NCI-H226 (cell line): ENCODE results near the gene OR52A5.

Experiments
- DNase-seq: peaks from one replicate; pipeline ENCODE4 v3.0.0-alpha.2; 2015

OR52A5 gene

DNA sequence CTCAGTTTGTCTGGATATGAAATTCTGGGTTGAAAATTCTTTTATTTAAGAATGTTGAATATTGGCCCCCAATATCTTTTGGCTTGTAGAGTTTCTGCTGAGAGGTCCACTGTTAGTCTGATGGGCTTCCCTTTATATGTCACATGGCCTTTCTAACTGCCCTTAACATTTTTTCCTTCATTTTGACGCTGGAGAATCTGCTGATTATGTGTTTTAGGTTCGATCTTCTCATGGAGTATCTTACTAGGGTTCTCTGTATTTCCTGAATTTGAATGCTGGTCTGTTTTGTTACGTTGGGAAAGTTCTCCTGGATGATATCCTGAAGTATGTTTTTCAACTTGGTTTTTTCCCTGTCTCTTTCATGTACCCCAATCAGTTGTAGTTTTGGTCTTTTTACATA lies 22.8 kb downstream of the OR52A5 start:
- no peak for DNase-seq

DNA sequence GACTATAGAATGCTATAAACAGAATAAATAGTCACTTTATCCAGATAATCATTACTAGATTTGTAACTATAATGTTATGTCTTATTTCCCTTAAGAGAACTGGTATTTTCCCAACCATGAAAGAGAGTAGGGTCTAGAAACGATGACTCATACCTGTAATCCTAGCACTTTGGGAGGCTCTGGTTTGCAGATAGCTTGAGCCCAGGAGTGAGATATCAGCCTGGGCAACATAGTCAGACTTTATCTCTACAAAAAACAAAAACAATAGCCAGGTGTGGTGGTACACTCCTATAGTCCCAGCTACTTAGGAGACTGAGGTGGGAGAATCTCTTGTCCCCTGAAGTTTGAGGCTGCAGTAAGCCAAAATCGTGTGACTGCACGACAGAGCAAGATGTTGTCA lies 30.9 kb downstream of the OR52A5 start:
- DNase-seq: no peak

DNA sequence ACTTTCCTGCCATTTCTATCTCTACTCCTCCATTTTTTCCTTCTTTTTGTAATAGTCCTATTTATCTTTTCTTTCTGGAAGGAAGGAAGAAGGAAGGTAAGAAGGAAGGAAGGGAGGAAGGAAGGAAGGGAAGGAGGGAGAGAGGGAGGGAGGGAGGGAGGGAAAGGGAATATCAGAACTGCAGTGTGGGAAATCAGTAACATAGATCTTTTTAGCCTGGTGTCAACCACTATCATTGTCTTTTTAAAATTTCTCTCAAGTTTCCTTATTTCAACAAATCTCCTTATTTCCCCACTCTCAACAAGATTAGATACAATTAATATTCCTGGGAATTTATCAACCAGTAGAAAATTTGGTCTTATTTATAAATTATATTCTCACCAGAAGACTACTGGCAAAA lies 35.1 kb downstream of the OR52A5 start:
- no peak for DNase-seq

DNA sequence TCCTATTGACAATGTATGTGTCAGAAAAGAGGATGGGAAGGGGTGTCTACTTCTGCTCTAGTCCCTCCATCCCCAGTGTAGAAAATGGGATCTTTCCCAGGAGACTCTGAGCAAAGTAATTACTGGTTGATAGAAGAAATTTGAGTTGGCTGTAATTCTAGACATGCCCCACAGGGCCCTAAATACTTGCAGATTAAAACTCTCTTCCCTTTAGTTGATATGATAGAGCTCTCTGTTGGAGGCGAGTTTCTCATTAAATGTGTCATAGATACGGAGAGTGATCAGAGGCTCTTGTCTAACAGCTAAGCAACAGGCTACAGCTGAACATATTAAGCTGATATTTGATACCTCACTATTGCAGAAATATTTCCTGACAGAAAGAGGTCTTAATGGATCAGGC lies 35.9 kb downstream of the OR52A5 start:
- DNase-seq: no peak

DNA sequence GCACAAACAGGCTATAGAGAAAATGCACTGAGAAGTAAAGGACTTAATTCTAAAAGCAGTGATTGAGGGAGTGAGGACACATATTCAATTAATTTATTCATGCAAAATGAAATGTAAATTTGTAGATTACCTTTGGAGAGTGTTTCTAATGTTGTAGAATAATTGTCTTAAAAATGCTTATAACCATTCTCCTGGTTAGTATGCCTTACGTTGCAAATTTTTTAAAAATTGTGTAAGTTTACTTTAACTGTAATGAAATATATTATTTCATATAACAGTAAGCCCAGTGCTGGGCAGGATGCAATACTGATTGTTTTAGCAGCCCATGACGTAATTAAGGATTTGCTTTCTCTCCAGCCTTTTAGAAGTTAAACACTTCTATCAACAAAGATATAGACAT lies 42.1 kb downstream of the OR52A5 start:
- DNase-seq: no peak

DNA sequence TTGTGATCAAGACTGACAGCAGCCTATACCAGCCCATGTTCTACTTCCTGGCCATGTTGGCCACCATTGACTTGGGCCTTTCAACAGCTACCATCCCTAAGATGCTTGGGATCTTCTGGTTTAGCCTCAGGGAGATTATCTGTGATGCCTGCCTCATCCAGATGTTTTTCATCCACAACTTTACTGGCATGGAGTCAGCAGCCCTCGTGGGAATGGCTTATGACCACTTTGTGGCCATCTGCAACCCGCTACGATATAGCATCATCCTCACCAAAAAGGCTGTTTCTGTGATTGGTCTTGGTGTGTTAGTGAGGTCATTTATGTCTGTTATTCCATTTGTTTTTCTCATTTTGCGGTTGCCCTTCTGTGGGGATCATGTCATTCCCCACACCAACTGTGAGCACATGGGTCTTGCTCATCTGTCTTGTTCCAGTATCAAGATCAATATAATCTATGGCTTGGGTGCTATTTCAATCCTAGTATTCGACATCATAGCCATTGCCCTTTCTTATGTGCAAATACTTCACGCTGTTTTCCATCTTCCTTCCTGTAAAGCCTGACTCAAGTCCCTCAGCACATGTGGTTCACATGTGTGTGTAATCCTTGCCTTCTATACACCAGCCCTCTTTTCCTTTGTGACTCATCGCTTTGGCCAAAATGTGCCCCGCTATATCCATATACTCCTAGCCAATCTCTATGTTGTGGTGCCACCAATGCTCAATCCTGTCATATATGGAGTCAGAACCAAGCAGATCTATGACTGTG lies 45.2 kb downstream of the OR52A5 start:
- no peak for DNase-seq

DNA sequence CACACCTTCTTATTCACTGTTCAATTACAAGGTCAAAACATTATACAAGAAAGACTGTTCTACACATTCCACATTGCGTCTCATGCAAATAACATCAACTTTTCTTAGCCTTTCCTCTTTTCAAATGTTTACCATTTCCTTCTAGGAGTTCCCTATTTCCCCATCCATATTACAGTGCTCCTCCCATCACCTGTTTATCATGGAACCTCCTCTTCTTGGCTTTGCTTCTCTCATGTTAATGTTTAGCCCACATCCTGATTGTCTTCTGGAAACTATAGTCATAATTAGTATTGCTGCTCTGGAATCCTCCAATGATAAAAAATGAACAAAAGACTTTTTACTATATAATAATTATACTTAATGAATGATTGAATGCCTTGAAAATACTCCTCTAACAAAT lies 47.5 kb downstream of the OR52A5 start:
- no peak for DNase-seq

- no peak for DNase-seq
Observed at GRCh38 chr11:5088556-5088955, 49.6 kb downstream of the OR52A5 start.

GRCh38 chr11:5083602-5084001 lies 54.6 kb downstream of the OR52A5 start:
- no peak for DNase-seq

DNA sequence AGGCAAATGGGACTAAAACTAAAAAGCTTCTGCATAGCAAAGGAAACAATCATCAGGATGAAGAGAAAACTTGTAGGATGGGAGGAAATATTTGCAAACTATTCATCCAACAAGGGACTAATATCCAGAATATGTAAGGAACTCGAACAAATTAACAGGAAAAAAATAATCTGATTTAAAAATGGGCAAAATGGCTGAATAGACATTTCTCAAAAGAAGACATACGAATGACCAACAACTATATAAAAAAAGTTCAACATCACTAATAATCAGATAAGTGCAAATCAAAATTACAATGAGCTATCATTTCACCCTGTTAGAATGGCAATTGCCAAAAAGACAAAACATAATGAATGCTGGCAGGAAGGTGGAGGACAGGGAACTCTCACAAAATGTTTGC lies 56.8 kb downstream of the OR52A5 start:
- DNase-seq: no peak
